H1 (cell line): Measurements from ENCODE around the gene GALNT17. TPM values are rescaled to one million over a fixed set of nuclear protein-coding genes. Genes with fewer than 3 reads are reported as not detected.

Experiments
- CTCF ChIA-PET: fragments of 300-600 bp; sonication (Branson Sonifier 250); formaldehyde crosslinking; loops from one replicate; lab custom pipeline; 2021; ENCODE audit not compliant: partially characterized antibody; lab: Charles Lee
- POLR2A ChIA-PET: fragments of 300-600 bp; sonication (Branson Sonifier 250); formaldehyde crosslinking; loops from one replicate; lab custom pipeline; 2021; ENCODE audit warnings: inconsistent platforms; ENCODE audit not compliant: partially characterized antibody; lab: Charles Lee
- DNase-seq, 2 experiments: peaks; one replicate each; pipeline versions ENCODE4 v3.0.0 to v3.0.0-alpha.2; 2010 to 2022; ENCODE audit warnings: low spot score in 2 of 2, low read depth in 1 of 2, mixed read lengths in 1 of 2
- FAIRE-seq: peaks from 2 replicates; lab custom pipeline; 2011; peaks lifted over from hg19 to GRCh38; lab: Jason Lieb, UNC
- H2AFZ ChIP-seq: 2 replicates; pipeline ENCODE4 v1.8.1; 2012; ENCODE audit warnings: low read length, inconsistent platforms
- H2AK5ac ChIP-seq: 2 replicates; pipeline ENCODE4 v1.6.1; 2013; ENCODE audit warnings: low read depth, low read length
- H2BK120ac ChIP-seq: replicated peaks from 2 replicates; pipeline ENCODE3; 2013; ENCODE audit warnings: low read depth, low read length, inconsistent platforms
- H2BK12ac ChIP-seq: 2 replicates; pipeline ENCODE4 v1.6.1; 2013; ENCODE audit warnings: low read depth, low read length
- H2BK15ac ChIP-seq: 2 replicates; pipeline ENCODE4 v1.6.1; 2013; ENCODE audit warnings: low read length
- H2BK20ac ChIP-seq: 2 replicates; pipeline ENCODE4 v1.6.1; 2013; ENCODE audit warnings: low read length
- H2BK5ac ChIP-seq: 2 replicates; pipeline ENCODE4 v1.6.1; 2013; ENCODE audit warnings: low read depth, low read length
- H3K14ac ChIP-seq: 2 replicates; pipeline ENCODE4 v1.6.1; 2013; ENCODE audit warnings: inconsistent platforms; ENCODE audit not compliant: insufficient read length
- H3K18ac ChIP-seq: 2 replicates; pipeline ENCODE4 v1.6.1; 2013; ENCODE audit warnings: low read length; ENCODE audit errors: extremely low read depth
- H3K23ac ChIP-seq: 2 replicates; pipeline ENCODE4 v1.6.1; 2013; ENCODE audit warnings: inconsistent platforms; ENCODE audit not compliant: insufficient read length
- H3K23me2 ChIP-seq: 2 replicates; pipeline ENCODE4 v1.6.1; 2013; ENCODE audit warnings: low read depth, low read length
- H3K27ac ChIP-seq: 2 replicates; pipeline ENCODE4 v1.6.1; 2011; ENCODE audit warnings: low read depth, low read length, inconsistent platforms
- H3K27me3 ChIP-seq, 4 experiments: replicated peaks in 1 of 4; 1 replicate in 1 of 4; 2 replicates in 3 of 4; pipeline versions ENCODE4 v1.6.1 to v1.8.1; 2011 to 2013; ENCODE audit warnings: low read length in 3 of 4, mild to moderate bottlenecking in 3 of 4, inconsistent platforms in 2 of 4, mixed read lengths in 2 of 4, moderate library complexity in 1 of 4; ENCODE audit not compliant: control insufficient read depth in 3 of 4, insufficient read depth in 3 of 4; ENCODE audit errors: extremely low read depth in 1 of 4
- H3K36me3 ChIP-seq, 4 experiments: 2 replicates each; pipeline versions ENCODE4 v1.6.1 to v1.8.1; 2011 to 2013; ENCODE audit warnings: mild to moderate bottlenecking in 4 of 4, low read length in 3 of 4, moderate library complexity in 2 of 4, control low read depth in 1 of 4, inconsistent platforms in 1 of 4; ENCODE audit not compliant: insufficient read depth in 4 of 4, control insufficient read depth in 2 of 4
- H3K4ac ChIP-seq: replicated peaks from 2 replicates; pipeline ENCODE3; 2013; ENCODE audit warnings: low read length, low read depth, mixed read lengths, inconsistent platforms; ENCODE audit not compliant: insufficient read length
- H3K4me1 ChIP-seq, 4 experiments: replicated peaks in 1 of 4; 1 replicate in 1 of 4; 2 replicates in 3 of 4; pipeline versions ENCODE4 v1.6.1 to v1.8.1; 2011 to 2013; ENCODE audit warnings: low read length in 3 of 4, inconsistent platforms in 2 of 4, mixed read lengths in 1 of 4; ENCODE audit not compliant: insufficient read depth in 4 of 4, control insufficient read depth in 3 of 4
- H3K4me2 ChIP-seq, 2 experiments: 2 replicates each; pipeline versions ENCODE4 v1.6.1 to v1.8.1; 2011 to 2013; ENCODE audit warnings: low read depth in 2 of 2, low read length in 2 of 2, control low read depth in 1 of 2, inconsistent platforms in 1 of 2, mild to moderate bottlenecking in 1 of 2; ENCODE audit not compliant: insufficient read depth in 1 of 2
- H3K4me3 ChIP-seq, 4 experiments: fragments of 200-600, 300-600 bp in 1 of 4; sonication (generic), shearing (Covaris generic), sonication (Bioruptor Twin) in 1 of 4; 2 replicates each; pipeline versions ENCODE4 v1.5.1 to v1.8.1; 2011 to 2016; ENCODE audit warnings: low read length in 4 of 4, low read depth in 3 of 4, control low read depth in 2 of 4, inconsistent platforms in 2 of 4, mild to moderate bottlenecking in 2 of 4, mixed read lengths in 1 of 4, moderate library complexity in 1 of 4; ENCODE audit not compliant: insufficient read depth in 2 of 4; ENCODE audit errors: extremely low read depth in 1 of 4
- H3K56ac ChIP-seq: replicated peaks from 2 replicates; pipeline ENCODE3; 2013; ENCODE audit warnings: low read depth, mild to moderate bottlenecking, mixed read lengths, low read length, inconsistent platforms; ENCODE audit not compliant: insufficient read length
- H3K79me1 ChIP-seq: 2 replicates; pipeline ENCODE4 v1.6.1; 2013; ENCODE audit warnings: low read depth, low read length, control low read depth
- H3K79me2 ChIP-seq, 2 experiments: 2 replicates each; pipeline versions ENCODE4 v1.6.1 to v1.8.1; 2012 to 2013; ENCODE audit warnings: low read length in 2 of 2, mild to moderate bottlenecking in 2 of 2, inconsistent platforms in 1 of 2; ENCODE audit not compliant: insufficient read depth in 2 of 2, control insufficient read depth in 1 of 2
- H3K9ac ChIP-seq, 4 experiments: replicated peaks in 1 of 4; 1 replicate in 1 of 4; 2 replicates in 3 of 4; pipeline versions ENCODE4 v1.6.1 to v1.8.1; 2011 to 2013; ENCODE audit warnings: low read depth in 3 of 4, low read length in 3 of 4, control low read depth in 2 of 4, mild to moderate bottlenecking in 2 of 4, moderate library complexity in 2 of 4, inconsistent platforms in 1 of 4; ENCODE audit errors: extremely low read depth in 1 of 4
- H3K9me3 ChIP-seq, 2 experiments: 2 replicates each; pipeline versions ENCODE4 v1.6.1 to v1.8.1; 2012 to 2013; ENCODE audit warnings: mild to moderate bottlenecking in 2 of 2, moderate library complexity in 2 of 2, control low read depth in 1 of 2, inconsistent platforms in 1 of 2, low read depth in 1 of 2, low read length in 1 of 2, mixed read lengths in 1 of 2; ENCODE audit not compliant: insufficient read depth in 2 of 2
- H4K20me1 ChIP-seq, 2 experiments: replicated peaks in 1 of 2; 2 replicates each; pipeline versions ENCODE3 to v1.8.1; 2011 to 2013; ENCODE audit warnings: inconsistent platforms in 2 of 2, low read length in 2 of 2, mild to moderate bottlenecking in 1 of 2; ENCODE audit not compliant: insufficient read depth in 2 of 2, control insufficient read depth in 1 of 2
- H4K5ac ChIP-seq: 2 replicates; pipeline ENCODE4 v1.6.1; 2013; ENCODE audit warnings: low read length, low read depth, mixed read lengths, inconsistent platforms; ENCODE audit not compliant: insufficient read length
- H4K8ac ChIP-seq: 2 replicates; pipeline ENCODE4 v1.8.0; 2013; ENCODE audit warnings: mild to moderate bottlenecking, moderate library complexity, low read length, inconsistent platforms; ENCODE audit not compliant: insufficient read depth; ENCODE audit errors: extremely low read depth
- H4K91ac ChIP-seq: replicated peaks from 2 replicates; pipeline ENCODE3; 2013; ENCODE audit warnings: low read length, mixed read lengths, inconsistent platforms; ENCODE audit not compliant: insufficient read length
- EGR1 ChIP-seq: IDR thresholded peaks from 2 replicates; pipeline ENCODE4 v1.6.1; 2011; ENCODE audit warnings: low read depth, low read length, borderline replicate concordance
- EP300 ChIP-seq, 2 experiments: IDR thresholded peaks; 1 replicate in 1 of 2; 2 replicates in 1 of 2; pipeline ENCODE4 v1.6.1; 2011 to 2012; ENCODE audit warnings: low read depth in 2 of 2, low read length in 2 of 2, mild to moderate bottlenecking in 2 of 2, borderline replicate concordance in 1 of 2, inconsistent platforms in 1 of 2, moderate library complexity in 1 of 2
- SIX5 ChIP-seq: IDR thresholded peaks from 2 replicates; pipeline ENCODE4 v1.6.1; 2011; ENCODE audit warnings: mild to moderate bottlenecking, low read depth, low read length
- WGBS, 2 experiments: shearing (Covaris generic) in 1 of 2; methylation state at CpG; one replicate each; pipeline versions ENCODE4 v1.1.6 to v1.1.7; 2013 to 2015; ENCODE audit warnings: low lambda C conversion rate in 2 of 2, mixed read lengths in 2 of 2, inconsistent platforms in 1 of 2, low coverage in 1 of 2, missing lambda C conversion rate in 1 of 2; ENCODE audit not compliant: insufficient replicate concordance in 2 of 2, insufficient coverage in 1 of 2, insufficient read length in 1 of 2; ENCODE audit errors: extremely low coverage in 1 of 2, missing lambda C conversion rate in 1 of 2; 5-methylcytosine and 5-hydroxymethylcytosine counted together
- polyA plus RNA-seq, 7 experiments: library from polyadenylated mRNA; depleted of rRNA in 3 of 7; stranded (reverse) in 5 of 7; unstranded in 2 of 7; fragments of >200 nt in 5 of 7; fragments of 200-250 nt in 2 of 7; gene quantifications; 1 replicate in 5 of 7; 2 replicates in 1 of 7; 4 replicates in 1 of 7; pipeline versions ENCODE4 v1.2.1 to v1.2.3, GENCODE V29; 2011 to 2013; ENCODE audit warnings: missing spikeins in 2 of 7, mixed read lengths in 2 of 7
- total RNA-seq: library from RNA; stranded (reverse); fragmentation: NEBNext Ultra II Directional; extraction: Animal tissue kit (Norgen Biotek cat#: 25700); gene quantifications from 2 replicates; pipeline ENCODE4 v1.2.1, GENCODE V29; 2021

Gene GALNT17
- total and polyA plus RNA-seq, 2 of the 8 experiments (the other 6 are each of a cell fraction or from before 2014, with no cell fraction given), result 37.7 to 47.0 TPM

DNA sequence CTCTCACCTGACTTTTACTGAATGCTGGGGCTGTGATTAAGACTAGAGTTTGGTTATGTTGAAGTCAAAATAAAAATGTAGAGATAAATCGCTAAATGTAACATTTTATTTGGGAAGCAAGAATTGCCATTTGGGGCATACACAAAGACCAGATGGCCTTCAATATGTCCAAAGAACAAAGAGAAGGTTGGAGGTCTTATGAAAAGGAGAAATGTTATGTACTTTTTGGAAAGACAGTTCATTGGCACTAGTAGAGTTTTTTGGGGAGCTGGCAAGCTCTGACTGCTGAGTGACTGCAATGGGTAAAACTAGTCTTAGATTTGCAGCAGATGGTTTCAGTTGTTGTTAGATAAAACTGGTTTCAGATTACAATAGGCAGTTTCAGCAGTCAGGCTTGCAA lies 35.6 kb upstream of the GALNT17 start:
- H3K4me1 ChIP-seq, result peaks cover 0 to 3% (median 0%) of the 10 kb centered on the region in 4 experiments; a peak in 1 of 7 replicates
- H4K20me1 ChIP-seq, result no peaks in the 10 kb centered on the region
- H3K56ac ChIP-seq, result no peak overlapping the region
- POLR2A ChIA-PET, result no interaction called here
- H2BK20ac ChIP-seq, result no peak overlapping the region
- no peak overlapping the region for H3K23ac ChIP-seq
- no peak overlapping the region for H4K91ac ChIP-seq
- H3K9me3 ChIP-seq, result no peaks in the 10 kb centered on the region; a peak in 1 of 4 replicates
- no peak overlapping the region for H2AK5ac ChIP-seq
- CTCF ChIA-PET, result interaction anchor here (0.5 kb wide), 1 partner anchor 256 kb away, joined by 3 read pairs; no protein-coding TSS in a partner anchor
- no peaks in the 10 kb centered on the region for H3K79me1 ChIP-seq
- no peaks in the 10 kb centered on the region for H3K36me3 ChIP-seq
- no peaks in the 10 kb centered on the region for H3K23me2 ChIP-seq
- no peak overlapping the region for H3K4me3 ChIP-seq
- H3K27me3 ChIP-seq, result no peaks in the 10 kb centered on the region
- no peak overlapping the region for H2BK120ac ChIP-seq
- no peak overlapping the region for H3K27ac ChIP-seq
- peak overlapping the region; percentile 30 for H2AFZ ChIP-seq
- no peak overlapping the region for H2BK15ac ChIP-seq
- no peak overlapping the region for H4K5ac ChIP-seq
- no peak for TF ChIP-seq SIX5
- TF ChIP-seq EGR1, result no peak
- peak in 1 of 2 experiments; percentile 42; a peak in 1 of 3 replicates for TF ChIP-seq EP300 (IDR thresholded peaks at IDR 0.05; ENCODE audit: borderline replicate concordance in 1 of 2, low read depth in 2 of 2, low read length in 2 of 2)
- TF ChIP-seq, all 59 proteins: peak for 1
- Histone ChIP-seq H3K18ac (no peak overlapping the region), H4K8ac (no peak overlapping the region), H3K4me2 (no peak overlapping the region), H3K9ac (no peak overlapping the region), H3K4ac (no peak overlapping the region), H3K14ac (no peak overlapping the region), H2BK12ac (no peak overlapping the region), H2BK5ac (no peak overlapping the region), H3K79me2 (no peaks in the 10 kb centered on the region)
- WGBS, 2 experiments, result 95% methylated on average over 1 of the region's 1 CpG; no CpG with 5 or more reads in 1 of the 2 experiments
- DNase-seq (no peak), FAIRE-seq (no peak)
